GM23338 (cell line): Measurements from ENCODE around the gene KRT8. TPM values are rescaled to one million over a fixed set of nuclear protein-coding genes. Genes with fewer than 3 reads are reported as not detected.

Experiments used
- ATAC-seq: fragments of 200-7000 bp; cut with Tn5 transposase; 3 replicates; pipeline ENCODE4 v1.9.1; 2020
- DNase-seq: peaks from one replicate; pipeline ENCODE4 v3.0.0-alpha.2; 2015; ENCODE audit warnings: low spot score
- H2AFZ ChIP-seq: fragments of 200-600 bp; sonication (generic); 2 replicates; pipeline ENCODE4 v1.8.0; 2016; ENCODE audit warnings: antibody characterized with exemption, mild to moderate bottlenecking, moderate library complexity
- H3F3A ChIP-seq: fragments of 200-600 bp; sonication (generic); replicated peaks from 2 replicates; pipeline ENCODE4 v1.8.0; 2017; ENCODE audit warnings: antibody characterized with exemption, mixed run types, low read depth
- H3K27ac ChIP-seq: fragments of 200-600 bp; sonication (generic); 2 replicates; pipeline ENCODE4 v1.6.1; 2016; ENCODE audit warnings: low read depth
- H3K27me3 ChIP-seq: fragments of 200-600 bp; sonication (generic); 2 replicates; pipeline ENCODE4 v1.8.0; 2016; ENCODE audit warnings: mild to moderate bottlenecking, mixed run types, moderate library complexity; ENCODE audit not compliant: insufficient read depth
- H3K36me3 ChIP-seq: fragments of 200-600 bp; sonication (generic); 2 replicates; pipeline ENCODE4 v1.8.0; 2016; ENCODE audit warnings: mild to moderate bottlenecking; ENCODE audit not compliant: insufficient read depth
- H3K4me1 ChIP-seq: fragments of 200-600 bp; sonication (generic); 2 replicates; pipeline ENCODE4 v1.8.0; 2016; ENCODE audit warnings: mild to moderate bottlenecking, moderate library complexity; ENCODE audit not compliant: insufficient read depth
- H3K4me2 ChIP-seq: fragments of 200-600 bp; sonication (generic); 2 replicates; pipeline ENCODE4 v1.7.1; 2017; ENCODE audit warnings: mixed run types
- H3K4me3 ChIP-seq: fragments of 200-600 bp; sonication (generic); 2 replicates; pipeline ENCODE4 v1.6.1; 2016; ENCODE audit warnings: mixed run types
- H3K79me2 ChIP-seq: fragments of 200-600 bp; sonication (generic); replicated peaks from 2 replicates; pipeline ENCODE4 v1.8.0; 2017; ENCODE audit warnings: mild to moderate bottlenecking; ENCODE audit not compliant: insufficient read depth
- H3K9me2 ChIP-seq: fragments of 200-600 bp; sonication (generic); 2 replicates; pipeline ENCODE4 v1.8.0; 2017; ENCODE audit not compliant: insufficient read depth
- H4K20me1 ChIP-seq: fragments of 200-600 bp; sonication (generic); replicated peaks from 2 replicates; pipeline ENCODE4 v1.8.0; 2017; ENCODE audit warnings: mild to moderate bottlenecking; ENCODE audit not compliant: insufficient read depth
- H3K27ac Mint-ChIP-seq: 2 replicates; pipeline ENCODE4 v1.8.0; 2020; ENCODE audit warnings: inconsistent platforms, mild to moderate bottlenecking, moderate library complexity, mixed read lengths
- H3K27me3 Mint-ChIP-seq: 3 replicates; pipeline ENCODE4 v1.8.0; 2022; ENCODE audit warnings: low read depth, mild to moderate bottlenecking, moderate library complexity, mixed read lengths, inconsistent platforms; ENCODE audit not compliant: insufficient read depth, poor library complexity
- H3K36me3 Mint-ChIP-seq: 3 replicates; pipeline ENCODE4 v1.8.0; 2021; ENCODE audit warnings: low read depth, mild to moderate bottlenecking, inconsistent platforms, moderate library complexity, mixed read lengths
- H3K4me1 Mint-ChIP-seq: 3 replicates; pipeline ENCODE4 v1.8.0; 2020; ENCODE audit warnings: mild to moderate bottlenecking, inconsistent platforms, mixed read lengths
- H3K4me3 Mint-ChIP-seq: 3 replicates; pipeline ENCODE4 v1.8.0; 2021; ENCODE audit warnings: moderate library complexity, mild to moderate bottlenecking, inconsistent platforms, mixed read lengths
- H3K9me3 Mint-ChIP-seq: 3 replicates; pipeline ENCODE4 v1.8.0; 2020; ENCODE audit warnings: moderate library complexity, mild to moderate bottlenecking, inconsistent platforms, mixed read lengths
- EZH2 ChIP-seq: fragments of 200-600 bp; sonication (generic); IDR thresholded peaks from one replicate; pipeline ENCODE4 v1.8.0; 2017; ENCODE audit warnings: antibody characterized with exemption, mild to moderate bottlenecking, low read depth; ENCODE audit not compliant: unreplicated experiment
- EZH2phosphoT487 ChIP-seq: fragments of 200-600 bp; sonication (generic); IDR thresholded peaks from one replicate; pipeline ENCODE4 v1.8.1; 2018; ENCODE audit warnings: antibody characterized with exemption; ENCODE audit not compliant: unreplicated experiment
- JUNB ChIP-seq: IDR thresholded peaks from one replicate; pipeline ENCODE4 v1.6.1; 2016; ENCODE audit warnings: antibody characterized with exemption; ENCODE audit not compliant: unreplicated experiment
- NANOG ChIP-seq: IDR thresholded peaks from 2 replicates; pipeline ENCODE4 v1.6.1; 2016; ENCODE audit warnings: antibody characterized with exemption, borderline replicate concordance
- POLR2AphosphoS5 ChIP-seq: IDR thresholded peaks from 2 replicates; pipeline ENCODE4 v1.6.1; 2016; ENCODE audit warnings: antibody characterized with exemption, low read depth
- STAT1 ChIP-seq: IDR thresholded peaks from one replicate; pipeline ENCODE4 v1.6.1; 2016; ENCODE audit warnings: antibody characterized with exemption; ENCODE audit not compliant: unreplicated experiment
- ZNF114 ChIP-seq: fragments of 250-450 bp; sonication (Bioruptor Pico); IDR thresholded peaks from 2 replicates; pipeline ENCODE4 v1.5.0; 2020; ENCODE audit warnings: mild to moderate bottlenecking, moderate library complexity
- polyA plus RNA-seq: library from polyadenylated mRNA; unstranded; fragments of >200 nt; fragmentation: Nextera tagmentation; extraction: Ambion mirVana; gene quantifications from 2 replicates; pipeline ENCODE4 v1.2.1, GENCODE V29; 2016
- total RNA-seq: library from RNA; depleted of rRNA; stranded (reverse); fragments of >200 nt; shearing (Covaris generic); gene quantifications from 2 replicates; pipeline ENCODE4 v1.2.3, GENCODE V29; 2014
- TF ChIP-seq, protein P1 (sequence below): fragments of 250-450 bp; sonication (Bioruptor Pico); IDR thresholded peaks from 2 replicates; pipeline ENCODE4 v1.5.0; 2020; ENCODE audit warnings: mild to moderate bottlenecking, moderate library complexity
- TF ChIP-seq, protein P2 (sequence below), 2 experiments: fragments of 200-600 bp in 1 of 2; sonication (generic) in 1 of 2; conservative IDR thresholded peaks; 2 replicates each; pipeline versions ENCODE4 v1.5.1 to v1.6.1; 2016 to 2017; ENCODE audit warnings: antibody characterized with exemption in 2 of 2, low read depth in 2 of 2, mild to moderate bottlenecking in 2 of 2, moderate library complexity in 1 of 2

Gene KRT8
- total and polyA plus RNA-seq, 2 experiments from 2014 or later = 250 to 322 TPM

DNA sequence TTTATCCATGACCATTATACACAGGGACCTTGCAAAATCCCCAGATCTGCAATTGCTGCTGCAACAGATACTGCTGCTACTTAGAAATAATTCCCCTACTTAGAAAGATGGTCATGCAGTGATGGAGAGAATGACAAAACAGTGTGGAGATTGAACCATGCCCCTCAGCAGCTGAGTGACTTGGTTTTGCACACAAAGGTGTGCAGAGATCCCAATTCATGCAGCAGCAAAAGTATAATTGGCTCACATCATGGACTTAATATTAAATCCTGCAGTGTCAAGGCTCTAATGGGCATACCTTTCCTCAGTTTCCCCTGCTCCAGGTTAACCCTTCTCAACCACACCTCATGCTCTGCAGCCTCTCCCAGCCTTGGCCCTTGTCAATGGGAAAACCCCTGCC, 53.1 kb downstream of the KRT8 start (continued):
- TF ChIP-seq, protein P1, sequence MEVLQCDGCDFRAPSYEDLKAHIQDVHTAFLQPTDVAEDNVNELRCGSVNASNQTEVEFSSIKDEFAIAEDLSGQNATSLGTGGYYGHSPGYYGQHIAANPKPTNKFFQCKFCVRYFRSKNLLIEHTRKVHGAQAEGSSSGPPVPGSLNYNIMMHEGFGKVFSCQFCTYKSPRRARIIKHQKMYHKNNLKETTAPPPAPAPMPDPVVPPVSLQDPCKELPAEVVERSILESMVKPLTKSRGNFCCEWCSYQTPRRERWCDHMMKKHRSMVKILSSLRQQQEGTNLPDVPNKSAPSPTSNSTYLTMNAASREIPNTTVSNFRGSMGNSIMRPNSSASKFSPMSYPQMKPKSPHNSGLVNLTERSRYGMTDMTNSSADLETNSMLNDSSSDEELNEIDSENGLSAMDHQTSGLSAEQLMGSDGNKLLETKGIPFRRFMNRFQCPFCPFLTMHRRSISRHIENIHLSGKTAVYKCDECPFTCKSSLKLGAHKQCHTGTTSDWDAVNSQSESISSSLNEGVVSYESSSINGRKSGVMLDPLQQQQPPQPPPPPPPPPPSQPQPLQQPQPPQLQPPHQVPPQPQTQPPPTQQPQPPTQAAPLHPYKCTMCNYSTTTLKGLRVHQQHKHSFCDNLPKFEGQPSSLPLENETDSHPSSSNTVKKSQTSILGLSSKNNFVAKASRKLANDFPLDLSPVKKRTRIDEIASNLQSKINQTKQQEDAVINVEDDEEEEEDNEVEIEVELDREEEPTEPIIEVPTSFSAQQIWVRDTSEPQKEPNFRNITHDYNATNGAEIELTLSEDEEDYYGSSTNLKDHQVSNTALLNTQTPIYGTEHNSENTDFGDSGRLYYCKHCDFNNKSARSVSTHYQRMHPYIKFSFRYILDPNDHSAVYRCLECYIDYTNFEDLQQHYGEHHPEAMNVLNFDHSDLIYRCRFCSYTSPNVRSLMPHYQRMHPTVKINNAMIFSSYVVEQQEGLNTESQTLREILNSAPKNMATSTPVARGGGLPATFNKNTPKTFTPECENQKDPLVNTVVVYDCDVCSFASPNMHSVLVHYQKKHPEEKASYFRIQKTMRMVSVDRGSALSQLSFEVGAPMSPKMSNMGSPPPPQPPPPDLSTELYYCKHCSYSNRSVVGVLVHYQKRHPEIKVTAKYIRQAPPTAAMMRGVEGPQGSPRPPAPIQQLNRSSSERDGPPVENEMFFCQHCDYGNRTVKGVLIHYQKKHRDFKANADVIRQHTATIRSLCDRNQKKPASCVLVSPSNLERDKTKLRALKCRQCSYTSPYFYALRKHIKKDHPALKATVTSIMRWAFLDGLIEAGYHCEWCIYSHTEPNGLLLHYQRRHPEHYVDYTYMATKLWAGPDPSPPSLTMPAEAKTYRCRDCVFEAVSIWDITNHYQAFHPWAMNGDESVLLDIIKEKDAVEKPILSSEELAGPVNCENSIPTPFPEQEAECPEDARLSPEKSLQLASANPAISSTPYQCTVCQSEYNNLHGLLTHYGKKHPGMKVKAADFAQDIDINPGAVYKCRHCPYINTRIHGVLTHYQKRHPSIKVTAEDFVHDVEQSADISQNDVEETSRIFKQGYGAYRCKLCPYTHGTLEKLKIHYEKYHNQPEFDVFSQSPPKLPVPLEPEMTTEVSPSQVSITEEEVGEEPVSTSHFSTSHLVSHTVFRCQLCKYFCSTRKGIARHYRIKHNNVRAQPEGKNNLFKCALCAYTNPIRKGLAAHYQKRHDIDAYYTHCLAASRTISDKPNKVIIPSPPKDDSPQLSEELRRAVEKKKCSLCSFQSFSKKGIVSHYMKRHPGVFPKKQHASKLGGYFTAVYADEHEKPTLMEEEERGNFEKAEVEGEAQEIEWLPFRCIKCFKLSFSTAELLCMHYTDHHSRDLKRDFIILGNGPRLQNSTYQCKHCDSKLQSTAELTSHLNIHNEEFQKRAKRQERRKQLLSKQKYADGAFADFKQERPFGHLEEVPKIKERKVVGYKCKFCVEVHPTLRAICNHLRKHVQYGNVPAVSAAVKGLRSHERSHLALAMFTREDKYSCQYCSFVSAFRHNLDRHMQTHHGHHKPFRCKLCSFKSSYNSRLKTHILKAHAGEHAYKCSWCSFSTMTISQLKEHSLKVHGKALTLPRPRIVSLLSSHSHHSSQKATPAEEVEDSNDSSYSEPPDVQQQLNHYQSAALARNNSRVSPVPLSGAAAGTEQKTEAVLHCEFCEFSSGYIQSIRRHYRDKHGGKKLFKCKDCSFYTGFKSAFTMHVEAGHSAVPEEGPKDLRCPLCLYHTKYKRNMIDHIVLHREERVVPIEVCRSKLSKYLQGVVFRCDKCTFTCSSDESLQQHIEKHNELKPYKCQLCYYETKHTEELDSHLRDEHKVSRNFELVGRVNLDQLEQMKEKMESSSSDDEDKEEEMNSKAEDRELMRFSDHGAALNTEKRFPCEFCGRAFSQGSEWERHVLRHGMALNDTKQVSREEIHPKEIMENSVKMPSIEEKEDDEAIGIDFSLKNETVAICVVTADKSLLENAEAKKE (CRISPR knock-in tag) = no peak
- TF ChIP-seq EZH2 = no peak

DNA sequence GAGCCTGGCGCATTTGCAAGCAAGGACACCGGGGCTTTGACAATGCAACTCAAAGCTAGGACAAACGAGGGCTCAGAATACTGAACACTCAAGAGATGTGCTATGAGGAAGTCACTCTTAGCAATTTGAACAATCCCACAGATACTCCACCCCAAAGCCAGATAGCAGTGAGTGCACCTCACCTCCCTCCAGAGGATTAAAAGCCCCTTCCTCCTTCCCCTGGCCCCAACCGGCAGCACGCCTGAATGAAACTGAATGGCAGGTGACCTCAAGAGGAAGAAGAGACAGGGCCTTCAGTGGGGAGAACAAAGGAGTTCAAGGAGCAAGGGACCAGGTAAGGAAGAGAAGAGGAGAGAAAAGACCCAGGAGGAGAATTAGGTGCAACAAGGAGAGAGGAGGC, 54.2 kb downstream of the KRT8 start:
- H3K4me1 ChIP-seq = no peaks in the 10 kb centered on the region
- no peaks in the 10 kb centered on the region for H3K27me3 ChIP-seq
- H3K27ac ChIP-seq = no peak overlapping the region
- H3K9me2 ChIP-seq = peaks cover 2% of the 10 kb centered on the region; the same call in 1 of the 2 replicates
- H3K4me3 ChIP-seq = no peak overlapping the region
- Mint-ChIP-seq H3K4me1 (no peaks in the 10 kb centered on the region), H3K27me3 (no peaks in the 10 kb centered on the region), H3K9me3 (no peaks in the 10 kb centered on the region; the same call in 2 of the 3 replicates), H3K27ac (no peak overlapping the region), H3K4me3 (no peak overlapping the region), H3K36me3 (no peaks in the 10 kb centered on the region)
- DNase-seq = no peak
- no peak overlapping the region for H2AFZ ChIP-seq
- no peaks in the 10 kb centered on the region for H3K36me3 ChIP-seq
- no peaks in the 10 kb centered on the region; the same call in 1 of the 2 replicates for H4K20me1 ChIP-seq
- ATAC-seq = no peak
- H3K4me2 ChIP-seq = no peak overlapping the region
- no peaks in the 10 kb centered on the region for H3F3A ChIP-seq
- no peaks in the 10 kb centered on the region for H3K79me2 ChIP-seq
- TF ChIP-seq, protein P2, sequence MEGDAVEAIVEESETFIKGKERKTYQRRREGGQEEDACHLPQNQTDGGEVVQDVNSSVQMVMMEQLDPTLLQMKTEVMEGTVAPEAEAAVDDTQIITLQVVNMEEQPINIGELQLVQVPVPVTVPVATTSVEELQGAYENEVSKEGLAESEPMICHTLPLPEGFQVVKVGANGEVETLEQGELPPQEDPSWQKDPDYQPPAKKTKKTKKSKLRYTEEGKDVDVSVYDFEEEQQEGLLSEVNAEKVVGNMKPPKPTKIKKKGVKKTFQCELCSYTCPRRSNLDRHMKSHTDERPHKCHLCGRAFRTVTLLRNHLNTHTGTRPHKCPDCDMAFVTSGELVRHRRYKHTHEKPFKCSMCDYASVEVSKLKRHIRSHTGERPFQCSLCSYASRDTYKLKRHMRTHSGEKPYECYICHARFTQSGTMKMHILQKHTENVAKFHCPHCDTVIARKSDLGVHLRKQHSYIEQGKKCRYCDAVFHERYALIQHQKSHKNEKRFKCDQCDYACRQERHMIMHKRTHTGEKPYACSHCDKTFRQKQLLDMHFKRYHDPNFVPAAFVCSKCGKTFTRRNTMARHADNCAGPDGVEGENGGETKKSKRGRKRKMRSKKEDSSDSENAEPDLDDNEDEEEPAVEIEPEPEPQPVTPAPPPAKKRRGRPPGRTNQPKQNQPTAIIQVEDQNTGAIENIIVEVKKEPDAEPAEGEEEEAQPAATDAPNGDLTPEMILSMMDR (conservative IDR thresholded peaks at IDR 0.05; ENCODE audit: low read depth in 2 of 2) = no peak
- TF ChIP-seq, protein P1 (CRISPR knock-in tag) = no peak
- TF ChIP-seq ZNF114 (CRISPR knock-in tag) (no peak), POLR2AphosphoS5 (no peak), NANOG (no peak), JUNB (no peak), STAT1 (no peak), EZH2phosphoT487 (no peak)
